GM18870 (cell line): ENCODE results near the gene PGAP6.
"Not testable (repeated sequence)": the region's sequence is repeated elsewhere in the genome, so short reads cannot be mapped to it uniquely, and the experiment has no call there.

ENCODE experiments used
- ATAC-seq: cut with Tn5 transposase; IDR thresholded peaks from one replicate; pipeline ENCODE4 v1.9.1; 2021; ENCODE audit warnings: moderate library complexity; ENCODE audit not compliant: unreplicated experiment

The PGAP6 gene

DNA sequence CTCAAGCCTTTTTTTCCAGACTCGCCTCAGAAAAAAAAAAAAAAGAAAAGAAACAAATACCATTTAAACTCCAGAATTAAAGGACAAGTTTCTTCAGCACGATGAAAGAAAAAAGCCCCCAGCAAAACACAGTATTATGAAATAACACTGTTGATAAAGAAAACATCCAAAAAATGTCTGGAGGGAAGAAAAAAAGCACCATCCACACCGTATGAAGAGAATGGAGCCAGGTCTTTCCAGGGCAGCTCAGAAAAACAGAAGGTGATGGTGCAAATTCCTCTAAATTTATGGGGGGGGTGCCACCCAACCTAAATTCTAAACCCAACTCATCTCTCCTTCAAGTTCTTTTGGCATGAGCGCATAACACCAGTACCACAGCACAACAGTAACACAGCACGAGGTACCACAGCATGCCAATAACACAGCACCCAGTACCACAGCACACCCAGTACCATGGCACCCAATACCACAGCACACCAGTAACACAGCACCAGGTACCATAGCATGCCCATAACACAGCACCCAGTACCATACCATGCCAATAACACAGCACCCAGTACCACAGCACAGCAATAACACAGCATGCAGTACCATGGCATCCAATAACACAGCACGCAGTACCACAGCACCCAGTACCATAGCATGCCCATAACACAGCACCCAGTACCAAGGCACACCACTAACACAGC lies 48.2 kb downstream of the PGAP6 start:
- ATAC-seq, result no peak

DNA sequence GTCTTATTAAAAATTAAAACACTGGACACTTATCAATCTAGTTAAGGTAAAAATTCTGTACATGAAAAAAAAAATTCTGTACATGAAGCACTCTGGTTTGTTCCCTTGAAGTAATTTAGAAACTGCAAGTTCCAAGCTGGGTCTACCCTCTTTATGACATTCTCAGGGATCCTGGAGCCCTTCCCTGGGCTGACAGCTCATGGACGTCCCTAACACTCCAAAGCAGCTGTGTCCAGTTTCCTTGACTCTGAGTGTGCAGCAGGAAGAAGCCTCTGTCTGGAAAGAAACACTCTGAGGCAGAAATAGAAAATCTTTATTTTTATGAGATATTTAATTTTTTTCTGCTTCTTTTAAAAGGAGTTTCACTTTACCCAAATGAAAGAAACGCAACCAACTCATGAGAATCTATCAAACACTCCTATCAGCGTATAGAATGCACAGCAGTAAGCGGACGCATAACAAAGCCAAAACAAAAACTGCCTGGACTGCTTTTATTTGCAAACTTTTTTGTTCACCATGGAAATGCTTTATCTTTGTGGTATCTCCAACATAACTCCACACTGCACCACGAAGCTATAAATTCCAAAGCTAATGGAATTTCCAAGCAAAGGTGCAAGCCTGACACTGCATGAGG lies 50.5 kb downstream of the PGAP6 start:
- ATAC-seq, result not testable (repeated sequence)

DNA sequence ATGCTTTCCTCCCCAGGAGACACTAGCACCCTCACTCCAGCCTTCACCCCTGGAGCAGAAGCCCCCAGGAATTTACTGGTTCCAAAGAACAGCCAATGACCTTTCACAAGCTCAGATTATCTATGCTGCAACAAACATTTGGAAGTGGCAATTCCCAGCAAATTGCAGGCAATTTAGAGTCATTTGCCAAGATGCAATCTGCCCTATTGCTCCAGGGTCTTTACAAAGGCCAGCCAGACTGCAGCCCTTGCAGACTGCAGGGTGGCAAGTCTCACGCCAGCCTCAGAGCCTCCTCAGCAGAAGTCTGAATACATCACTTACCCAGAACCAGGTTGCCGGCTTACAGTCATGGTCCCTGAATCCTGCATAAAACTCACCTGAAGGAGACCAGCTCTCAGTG lies 51.0 kb downstream of the PGAP6 start:
- ATAC-seq, result no peak

DNA sequence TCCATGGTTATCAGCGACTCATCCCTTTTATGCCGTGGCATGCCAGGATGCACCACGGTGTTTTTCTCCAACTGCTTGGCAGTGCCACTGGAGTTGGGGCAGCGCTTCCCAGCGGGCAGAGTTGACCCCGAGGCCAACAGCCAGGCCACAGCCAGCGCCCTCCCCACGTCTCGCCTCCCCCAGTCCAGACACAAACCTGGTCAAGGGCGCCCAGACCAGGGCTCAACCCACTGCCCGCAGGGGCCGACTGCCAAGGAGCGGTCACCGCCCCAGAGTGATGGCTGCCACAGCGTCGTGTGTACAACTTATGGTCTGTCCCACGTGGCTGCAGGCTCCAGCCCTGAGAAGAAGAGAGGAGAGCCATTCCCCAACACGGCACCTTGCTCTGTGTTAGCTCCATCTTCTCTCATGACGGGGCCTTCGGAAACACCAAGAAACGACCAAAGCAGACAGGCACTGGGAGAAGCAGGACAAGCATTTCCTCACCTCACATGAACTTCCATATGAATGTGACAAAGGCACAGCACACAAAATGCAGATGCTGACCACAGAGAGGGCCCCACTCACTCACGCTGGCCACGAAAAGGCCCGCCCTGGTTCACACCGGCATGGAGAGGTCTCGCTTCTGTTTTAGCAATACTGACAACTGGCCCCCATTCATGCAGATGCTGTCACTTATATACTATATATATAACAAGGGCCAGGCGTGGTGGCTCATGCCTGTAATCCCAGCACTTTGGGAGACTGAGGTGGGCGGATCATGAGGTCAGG lies 56.2 kb downstream of the PGAP6 start:
- no peak for ATAC-seq

DNA sequence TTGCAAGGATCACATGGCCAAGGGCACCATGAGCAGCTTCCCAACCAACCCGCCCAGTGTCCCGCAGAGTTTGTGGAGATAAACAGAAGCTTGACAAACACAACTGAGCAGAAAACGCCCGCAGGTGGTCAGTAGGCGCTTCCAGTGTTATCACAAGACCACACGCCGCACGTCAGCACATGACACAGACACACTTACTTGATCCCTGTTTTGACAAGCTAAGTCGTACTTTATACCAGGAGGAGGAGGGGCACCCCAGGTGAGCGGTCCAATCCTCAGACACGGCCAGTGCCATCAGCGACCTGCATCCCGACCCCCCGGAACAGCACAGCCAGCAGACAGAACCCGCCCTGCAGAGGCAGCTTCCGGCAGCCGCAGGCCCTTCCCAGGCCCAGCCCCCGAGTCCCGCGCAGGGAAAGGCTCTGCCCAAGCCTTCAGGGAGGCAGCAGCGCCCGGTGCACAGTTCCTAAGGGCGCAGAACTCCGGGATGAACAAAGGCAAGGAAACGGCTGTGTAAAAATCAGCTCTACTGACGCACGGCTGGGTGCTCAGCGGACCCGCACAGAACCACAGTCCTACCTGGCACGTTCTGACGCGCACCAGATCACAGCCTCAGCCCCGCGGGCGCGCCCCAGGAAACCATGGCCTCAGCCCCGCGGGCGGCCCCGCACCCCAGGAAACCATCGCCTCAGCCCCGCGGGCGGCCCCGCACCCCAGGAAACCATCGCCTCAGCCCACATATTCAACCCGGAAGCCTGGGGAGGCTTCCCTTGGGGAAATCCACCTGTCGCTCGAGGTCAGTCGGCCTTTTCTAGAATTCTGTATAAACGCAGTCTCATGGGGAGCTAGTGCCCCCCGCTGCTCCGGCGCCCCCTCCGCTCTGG lies 57.1 kb downstream of the PGAP6 start:
- no peak for ATAC-seq

DNA sequence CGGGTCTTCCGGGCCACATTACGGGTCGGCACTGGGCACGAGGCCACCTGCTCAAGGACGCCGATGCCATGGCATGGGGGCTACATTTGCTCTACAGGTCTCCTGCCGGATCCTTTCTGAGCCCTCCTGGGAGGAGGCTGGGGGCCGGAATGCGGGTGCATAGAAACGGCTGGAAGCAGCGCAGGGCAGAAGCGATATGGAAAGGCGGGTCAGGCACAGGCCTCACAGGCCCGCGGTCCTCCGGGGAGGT lies 57.7 kb downstream of the PGAP6 start:
- no peak for ATAC-seq

DNA sequence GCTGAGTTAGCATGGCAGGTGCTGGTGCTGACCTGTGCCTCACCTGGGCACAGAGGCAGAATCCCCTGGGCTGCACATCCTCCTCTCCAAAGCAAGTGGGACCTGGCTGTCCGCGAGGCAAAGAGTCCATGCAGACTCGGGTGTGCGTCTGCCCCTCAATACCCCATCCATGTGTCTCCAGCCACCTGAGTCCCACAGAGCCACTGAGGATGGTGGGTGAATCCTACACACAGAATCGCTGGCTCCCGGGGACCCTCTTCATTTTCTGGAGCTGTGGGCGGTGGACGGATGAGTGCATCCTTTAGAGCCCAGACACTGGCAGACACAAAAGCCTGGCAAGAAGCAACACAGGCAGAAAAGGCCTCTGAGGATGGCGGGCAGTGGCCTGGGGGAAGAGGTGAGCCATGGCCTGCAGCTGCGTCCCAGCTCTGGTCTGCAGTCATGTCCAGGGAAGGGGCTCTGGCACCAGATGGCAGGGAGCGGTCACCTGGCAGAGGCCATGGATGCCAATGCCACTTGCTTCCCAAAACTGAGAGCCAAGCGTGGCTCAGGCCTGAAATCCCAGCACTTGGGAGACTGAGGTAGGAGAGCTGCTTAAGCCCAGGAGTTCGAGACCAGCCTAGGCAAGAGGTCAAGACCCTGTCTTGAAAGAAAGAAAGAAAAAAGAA lies 59.2 kb downstream of the PGAP6 start:
- ATAC-seq, result no peak

DNA sequence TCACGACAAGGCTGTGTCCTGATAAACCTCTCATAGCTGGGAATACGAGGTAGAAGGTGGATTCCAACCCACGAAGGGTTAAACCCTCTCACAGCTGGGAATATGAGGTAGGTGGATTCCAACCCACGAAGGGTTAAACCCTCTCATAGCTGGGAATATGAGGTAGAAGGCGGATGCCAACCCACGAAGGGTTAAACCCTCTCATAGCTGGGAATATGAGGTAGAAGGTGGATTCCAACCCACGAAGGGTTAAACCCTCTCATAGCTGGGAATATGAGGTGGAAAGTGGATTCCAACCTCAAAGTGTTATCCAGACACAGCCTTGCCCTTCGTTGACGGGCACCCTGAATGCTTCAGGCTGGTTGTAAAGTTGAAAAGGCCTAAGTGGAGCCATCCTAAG lies 60.2 kb downstream of the PGAP6 start:
- ATAC-seq, result no peak
